Stimulated activated CD8-positive, alpha-beta memory T cell treated with anti-CD3 and anti-CD28 coated beads, Interleukin-7, amount 100 ng/mL, for 4 hours (primary cell): Measurements from ENCODE around the gene LGALS1.
"Not testable (repeated sequence)": the region's sequence is repeated elsewhere in the genome, so short reads cannot be mapped to it uniquely, and the experiment has no call there.

Experiments
- DNase-seq, 2 donors: peaks; one replicate each; pipeline ENCODE4 v3.0.0-alpha.2; 2020; ENCODE audit warnings: low read depth in 2 of 2

The LGALS1 gene

GRCh38 chr22:37639070-37639760 lies 36.2 kb upstream of the LGALS1 start, which contains the start of gene SH3BP1:
TSS of gene SH3BP1 (plus strand) at chr22:37639669. CDS start at chr22:37639788, 119 bp downstream.
- DNase-seq: peak in 1 of 2 donors; percentile 57

GRCh38 chr22:37639771-37640590 lies 35.5 kb upstream of the LGALS1 start:
- no peak for DNase-seq

- DNase-seq: no peak
Observed at GRCh38 chr22:37640591-37641560, 34.6 kb upstream of the LGALS1 start.

- no peak for DNase-seq
Observed at GRCh38 chr22:37641561-37641949, 33.9 kb upstream of the LGALS1 start.

- DNase-seq: peak; percentile 71 to 72
Observed at GRCh38 chr22:37643225-37643847, 32.1 kb upstream of the LGALS1 start.

- DNase-seq: no peak
Observed at GRCh38 chr22:37647317-37647716, 28.1 kb upstream of the LGALS1 start.

GRCh38 chr22:37647928-37648327 lies 27.5 kb upstream of the LGALS1 start:
- no peak for DNase-seq

- no peak for DNase-seq
Observed at GRCh38 chr22:37650463-37651136, 24.8 kb upstream of the LGALS1 start.

GRCh38 chr22:37654563-37655251 lies 20.7 kb upstream of the LGALS1 start:
- no peak for DNase-seq

GRCh38 chr22:37655252-37655563 lies 20.2 kb upstream of the LGALS1 start:
- DNase-seq: no peak

- not testable (repeated sequence) for DNase-seq
Observed at GRCh38 chr22:37656583-37656982, 18.9 kb upstream of the LGALS1 start.

- DNase-seq: no peak
Observed at GRCh38 chr22:37657590-37658132, 17.8 kb upstream of the LGALS1 start.

GRCh38 chr22:37658133-37659065 lies 17.0 kb upstream of the LGALS1 start, which contains the start of gene PDXP:
TSS of gene PDXP (plus strand) at chr22:37658723. CDS start at chr22:37658783, 60 bp downstream.
- DNase-seq: peak; percentile 97

GRCh38 chr22:37659066-37659896 lies 16.2 kb upstream of the LGALS1 start:
- peak in 1 of 2 donors; percentile 41 for DNase-seq

GRCh38 chr22:37659897-37660708 lies 15.3 kb upstream of the LGALS1 start:
- DNase-seq: no peak

- DNase-seq: no peak
Observed at GRCh38 chr22:37660709-37661045, 14.8 kb upstream of the LGALS1 start.
